HepG2 (cell line): Measurements from ENCODE around the gene ZNF503. TPM values are rescaled to one million over a fixed set of nuclear protein-coding genes. Genes with fewer than 3 reads are reported as not detected.

Experiments
- AHDC1 ChIP-seq: sonication (generic); formaldehyde crosslinking; IDR thresholded peaks from 2 replicates; pipeline ENCODE4 v1.5.1; 2020; ENCODE audit warnings: mild to moderate bottlenecking, missing genetic modification reagents, borderline replicate concordance
- CBX1 ChIP-seq: IDR thresholded peaks from one replicate; pipeline ENCODE4 v1.6.1; 2016; ENCODE audit warnings: antibody characterized with exemption, low read depth
- CEBPZ ChIP-seq: IDR thresholded peaks from 2 replicates; pipeline ENCODE4 v1.6.1; 2012; ENCODE audit warnings: low read length, improper control_type of control experiment
- FOXP1 ChIP-seq, 2 experiments: fragments of 450-650 bp in 1 of 2; IDR thresholded peaks; 2 replicates each; pipeline ENCODE4 v1.6.1; 2017 to 2018; ENCODE audit warnings: antibody characterized with exemption in 1 of 2
- HIVEP1 ChIP-seq: sonication (generic); formaldehyde crosslinking; IDR thresholded peaks from 2 replicates; pipeline ENCODE4 v1.4.0; 2020; ENCODE audit warnings: mild to moderate bottlenecking, missing genetic modification reagents
- IRF9 ChIP-seq: sonication (generic); formaldehyde crosslinking; IDR thresholded peaks from 2 replicates; pipeline ENCODE4 v1.8.0; 2022; ENCODE audit warnings: missing genetic modification reagents, mild to moderate bottlenecking, borderline replicate concordance
- KDM1A ChIP-seq: IDR thresholded peaks from 2 replicates; pipeline ENCODE4 v1.6.1; 2016; ENCODE audit warnings: missing compliant biosample characterization
- NCOA5 ChIP-seq: sonication (generic); formaldehyde crosslinking; IDR thresholded peaks from 2 replicates; pipeline ENCODE4 v1.4.0; 2020; ENCODE audit warnings: missing genetic modification reagents
- RXRA ChIP-seq: sonication (generic); formaldehyde crosslinking; IDR thresholded peaks from 2 replicates; pipeline ENCODE4 v1.5.1; 2020; ENCODE audit warnings: missing genetic modification reagents
- SALL1 ChIP-seq: sonication (generic); formaldehyde crosslinking; IDR thresholded peaks from 2 replicates; pipeline ENCODE4 v1.8.0; 2022; ENCODE audit warnings: mild to moderate bottlenecking, missing genetic modification reagents
- STAT6 ChIP-seq: sonication (generic); formaldehyde crosslinking; IDR thresholded peaks from 2 replicates; pipeline ENCODE4 v1.4.0; 2020; ENCODE audit warnings: missing genetic modification reagents, mild to moderate bottlenecking, borderline replicate concordance
- ZBTB34 ChIP-seq: sonication (generic); formaldehyde crosslinking; IDR thresholded peaks from 2 replicates; pipeline ENCODE4 v1.8.0; 2022; ENCODE audit warnings: mild to moderate bottlenecking, missing genetic modification reagents
- ZNF552 ChIP-seq: sonication (generic); formaldehyde crosslinking; IDR thresholded peaks from 2 replicates; pipeline ENCODE4 v1.9.0; 2022; ENCODE audit warnings: missing genetic modification reagents, mild to moderate bottlenecking, borderline replicate concordance
- polyA plus RNA-seq, 8 experiments: library from polyadenylated mRNA; depleted of rRNA in 3 of 8; stranded (reverse) in 7 of 8; unstranded in 1 of 8; fragments of >200 nt; fragmentation: Illumina TruSeq in 4 of 8; extraction: Trizol in 4 of 8; gene quantifications; 2 replicates each; pipeline versions ENCODE4 v1.2.1 to v1.2.3, GENCODE V29; 2011 to 2016; ENCODE audit warnings: low read depth in 4 of 8, missing spikeins in 1 of 8, mixed read lengths in 1 of 8; ENCODE audit not compliant: insufficient read depth in 1 of 8
- total RNA-seq, 5 experiments: library from RNA; depleted of rRNA; stranded (reverse); fragments of >200 nt; fragmentation: Illumina TruSeq; extraction: Trizol; gene quantifications; 2 replicates each; pipeline ENCODE4 v1.2.3, GENCODE V29; 2016; ENCODE audit warnings: low read depth in 1 of 5

ZNF503 gene
- total and polyA plus RNA-seq, 2 of the 13 experiments (the other 11 are each of a cell fraction or from before 2014, with no cell fraction given): 2.7 to 8.3 TPM

- TF ChIP-seq AHDC1 (CRISPR knock-in tag): no peak
- no peak for TF ChIP-seq ZNF552
- no peak for TF ChIP-seq HIVEP1 (CRISPR knock-in tag)
- TF ChIP-seq RXRA (CRISPR knock-in tag): 0 out of 2 replicates have a peak, but pooled peaks have one; percentile 30
- TF ChIP-seq KDM1A (CRISPR knock-in tag): no peak
- TF ChIP-seq NCOA5 (CRISPR knock-in tag): no peak
- TF ChIP-seq SALL1 (CRISPR knock-in tag): peak; percentile 29; the same call in 1 of the 2 replicates
- no peak for TF ChIP-seq STAT6 (CRISPR knock-in tag)
- TF ChIP-seq IRF9 (CRISPR knock-in tag): no peak
- no peak for TF ChIP-seq FOXP1 (IDR thresholded peaks at IDR 0.05)
- TF ChIP-seq FOXP1 (CRISPR knock-in tag; IDR thresholded peaks at IDR 0.05): no peak
- no peak for TF ChIP-seq CBX1
- TF ChIP-seq ZBTB34 (CRISPR knock-in tag): peak; percentile 54; the same call in 1 of the 2 replicates
- TF ChIP-seq CEBPZ: no peak
Observed at GRCh38 chr10:75399461-75400162, 2.0 kb downstream of the ZNF503 start (continued).
